Testis (tissue), 2 donors: ENCODE measurements around the gene NRN1L.

Experiments
- POLR2A ChIP-seq: fragments of 450-650 bp; IDR thresholded peaks from one replicate; pipeline ENCODE4 v1.6.1; 2017; ENCODE audit warnings: antibody characterized with exemption, mild to moderate bottlenecking, moderate library complexity
- TF ChIP-seq, protein P1 (sequence below), 3 experiments: fragments of 450-650 bp in 2 of 3; fragments of 200-600 bp in 1 of 3; sonication (generic) in 1 of 3; IDR thresholded peaks; one replicate each; pipeline ENCODE4 v1.5.1; 2016 to 2019; ENCODE audit warnings: antibody characterized with exemption in 3 of 3, mild to moderate bottlenecking in 2 of 3, moderate library complexity in 1 of 3

DNA sequence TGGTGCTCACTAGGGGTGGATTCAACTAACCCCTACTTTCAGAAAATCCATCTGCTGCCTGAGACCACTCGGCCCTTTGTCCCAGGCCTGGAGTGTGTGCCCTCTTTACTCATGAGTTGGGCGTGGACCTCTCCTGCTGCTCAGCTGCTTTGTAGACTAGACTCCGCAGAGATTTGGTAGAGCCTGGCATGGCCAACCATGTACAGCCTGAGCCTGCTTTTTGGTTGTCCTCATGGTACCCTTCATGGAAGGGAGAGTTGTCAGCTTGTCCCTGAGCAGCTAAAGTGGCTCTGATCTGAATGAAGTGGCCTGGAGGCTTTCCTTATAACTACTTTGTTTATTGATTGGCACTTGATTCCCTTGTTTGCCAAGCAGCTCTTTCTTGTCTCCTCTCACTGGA lies 10.3 kb upstream of the NRN1L start:
- TF ChIP-seq, protein P1, sequence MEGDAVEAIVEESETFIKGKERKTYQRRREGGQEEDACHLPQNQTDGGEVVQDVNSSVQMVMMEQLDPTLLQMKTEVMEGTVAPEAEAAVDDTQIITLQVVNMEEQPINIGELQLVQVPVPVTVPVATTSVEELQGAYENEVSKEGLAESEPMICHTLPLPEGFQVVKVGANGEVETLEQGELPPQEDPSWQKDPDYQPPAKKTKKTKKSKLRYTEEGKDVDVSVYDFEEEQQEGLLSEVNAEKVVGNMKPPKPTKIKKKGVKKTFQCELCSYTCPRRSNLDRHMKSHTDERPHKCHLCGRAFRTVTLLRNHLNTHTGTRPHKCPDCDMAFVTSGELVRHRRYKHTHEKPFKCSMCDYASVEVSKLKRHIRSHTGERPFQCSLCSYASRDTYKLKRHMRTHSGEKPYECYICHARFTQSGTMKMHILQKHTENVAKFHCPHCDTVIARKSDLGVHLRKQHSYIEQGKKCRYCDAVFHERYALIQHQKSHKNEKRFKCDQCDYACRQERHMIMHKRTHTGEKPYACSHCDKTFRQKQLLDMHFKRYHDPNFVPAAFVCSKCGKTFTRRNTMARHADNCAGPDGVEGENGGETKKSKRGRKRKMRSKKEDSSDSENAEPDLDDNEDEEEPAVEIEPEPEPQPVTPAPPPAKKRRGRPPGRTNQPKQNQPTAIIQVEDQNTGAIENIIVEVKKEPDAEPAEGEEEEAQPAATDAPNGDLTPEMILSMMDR (IDR thresholded peaks at IDR 0.05): no peak
- TF ChIP-seq POLR2A: no peak
